Suprapubic skin (tissue), 4 donors: ENCODE results near the gene TBC1D1. TPM values are rescaled to one million over a fixed set of nuclear protein-coding genes. Genes with fewer than 3 reads are reported as not detected.

Experiments used
- DNase-seq, 2 donors: peaks; one replicate each; pipeline ENCODE4 v3.0.0-alpha.2; 2019; ENCODE audit warnings: low spot score in 2 of 2
- H3K27ac ChIP-seq: fragments of 200-600 bp; sonication (generic); one replicate; pipeline ENCODE4 v1.5.1; 2019
- H3K27me3 ChIP-seq: fragments of 200-600 bp; sonication (generic); one replicate; pipeline ENCODE4 v1.5.1; 2019
- H3K36me3 ChIP-seq: fragments of 200-600 bp; sonication (generic); one replicate; pipeline ENCODE4 v1.5.1; 2019
- H3K4me1 ChIP-seq: fragments of 200-600 bp; sonication (generic); one replicate; pipeline ENCODE4 v1.5.1; 2019
- H3K4me3 ChIP-seq: fragments of 200-600 bp; sonication (generic); one replicate; pipeline ENCODE4 v1.5.1; 2019; ENCODE audit warnings: mild to moderate bottlenecking
- H3K9me3 ChIP-seq: fragments of 200-600 bp; sonication (generic); one replicate; pipeline ENCODE4 v1.5.1; 2019
- EP300 ChIP-seq: sonication (generic); formaldehyde crosslinking; IDR thresholded peaks from one replicate; pipeline ENCODE4 v1.6.1; 2017; ENCODE audit warnings: antibody characterized with exemption
- POLR2A ChIP-seq, 2 donors: fragments of 450-650 bp; IDR thresholded peaks; one replicate each; pipeline ENCODE4 v1.6.1; 2017; ENCODE audit warnings: antibody characterized with exemption in 2 of 2, mild to moderate bottlenecking in 2 of 2, moderate library complexity in 2 of 2
- POLR2AphosphoS5 ChIP-seq, 3 donors: sonication (generic); formaldehyde crosslinking; IDR thresholded peaks; one replicate each; pipeline ENCODE4 v1.6.1; 2017; ENCODE audit warnings: antibody characterized with exemption in 3 of 3
- WGBS: methylation state at CpG from one replicate; pipeline ENCODE4 v1.1.5; 2018; 5-methylcytosine and 5-hydroxymethylcytosine counted together
- total RNA-seq, 4 donors: library from RNA; depleted of rRNA; stranded (reverse); fragments of >200 nt; gene quantifications; one replicate each; pipeline ENCODE4 v1.1.0, GENCODE V29; 2016
- TF ChIP-seq, protein P1 (sequence below), 2 donors: fragments of 200-600 bp in 1 of 2; fragments of 450-650 bp in 1 of 2; sonication (generic) in 1 of 2; IDR thresholded peaks; one replicate each; pipeline ENCODE4 v1.5.1; 2016 to 2019; ENCODE audit warnings: antibody characterized with exemption in 2 of 2, mild to moderate bottlenecking in 1 of 2, moderate library complexity in 1 of 2

Gene TBC1D1
- total RNA-seq, 4 donors from 2014 or later, result 16.3 to 32.0 (median 22.2) TPM

DNA sequence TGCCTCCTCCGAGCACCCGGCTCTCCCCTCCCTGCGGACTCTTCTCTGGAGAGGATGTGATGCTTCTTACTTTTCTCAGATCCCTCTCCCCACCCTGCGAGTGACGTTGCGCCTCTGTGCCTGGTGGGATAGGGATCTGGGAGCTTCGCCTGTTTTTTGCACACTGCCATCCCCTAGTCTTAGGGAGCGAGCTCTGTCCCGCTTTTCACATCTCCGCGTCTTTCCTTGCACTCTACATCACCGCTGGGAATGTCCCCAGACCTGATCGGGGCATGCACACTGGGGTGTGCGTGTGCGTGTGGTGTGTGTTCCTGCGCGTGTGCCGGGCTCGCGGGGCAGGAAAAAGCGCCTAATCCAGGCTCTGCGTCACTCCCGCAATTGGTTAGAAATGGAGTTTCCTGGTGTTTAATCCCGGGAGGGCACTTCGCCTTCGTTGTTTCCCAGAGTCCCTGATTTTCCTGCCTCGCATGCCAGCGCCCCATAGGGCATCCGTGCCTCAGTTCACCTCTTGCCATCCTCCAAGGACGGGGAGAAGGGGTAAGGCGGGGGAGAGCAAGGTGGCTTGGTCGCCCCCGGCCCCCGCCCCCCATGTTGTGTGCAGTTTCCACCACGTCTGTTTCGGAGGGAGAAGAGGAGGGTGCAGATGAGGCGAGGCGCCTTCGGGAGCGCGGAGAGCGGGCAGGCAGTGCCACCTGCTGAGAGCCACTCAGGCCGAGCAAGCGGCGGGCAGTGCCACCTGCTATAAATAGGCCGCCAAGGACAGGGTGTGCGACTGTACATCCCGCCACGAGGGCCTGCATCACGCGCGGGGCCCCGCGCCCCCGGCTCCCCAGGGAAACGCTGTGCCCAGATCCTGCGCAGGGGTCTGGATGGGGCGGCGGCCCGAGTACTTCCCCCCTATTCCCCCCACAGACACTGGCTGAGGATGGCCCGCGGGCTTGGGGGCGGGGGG, 759 bp upstream of the TBC1D1 start:
- WGBS, result 20% methylated on average over 38 of the region's 63 CpGs
- no peak for TF ChIP-seq EP300
- TF ChIP-seq, protein P1, sequence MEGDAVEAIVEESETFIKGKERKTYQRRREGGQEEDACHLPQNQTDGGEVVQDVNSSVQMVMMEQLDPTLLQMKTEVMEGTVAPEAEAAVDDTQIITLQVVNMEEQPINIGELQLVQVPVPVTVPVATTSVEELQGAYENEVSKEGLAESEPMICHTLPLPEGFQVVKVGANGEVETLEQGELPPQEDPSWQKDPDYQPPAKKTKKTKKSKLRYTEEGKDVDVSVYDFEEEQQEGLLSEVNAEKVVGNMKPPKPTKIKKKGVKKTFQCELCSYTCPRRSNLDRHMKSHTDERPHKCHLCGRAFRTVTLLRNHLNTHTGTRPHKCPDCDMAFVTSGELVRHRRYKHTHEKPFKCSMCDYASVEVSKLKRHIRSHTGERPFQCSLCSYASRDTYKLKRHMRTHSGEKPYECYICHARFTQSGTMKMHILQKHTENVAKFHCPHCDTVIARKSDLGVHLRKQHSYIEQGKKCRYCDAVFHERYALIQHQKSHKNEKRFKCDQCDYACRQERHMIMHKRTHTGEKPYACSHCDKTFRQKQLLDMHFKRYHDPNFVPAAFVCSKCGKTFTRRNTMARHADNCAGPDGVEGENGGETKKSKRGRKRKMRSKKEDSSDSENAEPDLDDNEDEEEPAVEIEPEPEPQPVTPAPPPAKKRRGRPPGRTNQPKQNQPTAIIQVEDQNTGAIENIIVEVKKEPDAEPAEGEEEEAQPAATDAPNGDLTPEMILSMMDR (IDR thresholded peaks at IDR 0.05), result peak in 1 of 2 donors; percentile 15
- H3K4me3 ChIP-seq, result peak overlapping the region; percentile 76
- H3K36me3 ChIP-seq, result no peaks in the 10 kb centered on the region
- peak in 1 of 2 donors; percentile 63 for DNase-seq
- no peaks in the 10 kb centered on the region for H3K9me3 ChIP-seq
- H3K4me1 ChIP-seq, result peaks cover 37% of the 10 kb centered on the region
- H3K27me3 ChIP-seq, result peaks cover 3% of the 10 kb centered on the region
- peak overlapping the region; percentile 46 for H3K27ac ChIP-seq

DNA sequence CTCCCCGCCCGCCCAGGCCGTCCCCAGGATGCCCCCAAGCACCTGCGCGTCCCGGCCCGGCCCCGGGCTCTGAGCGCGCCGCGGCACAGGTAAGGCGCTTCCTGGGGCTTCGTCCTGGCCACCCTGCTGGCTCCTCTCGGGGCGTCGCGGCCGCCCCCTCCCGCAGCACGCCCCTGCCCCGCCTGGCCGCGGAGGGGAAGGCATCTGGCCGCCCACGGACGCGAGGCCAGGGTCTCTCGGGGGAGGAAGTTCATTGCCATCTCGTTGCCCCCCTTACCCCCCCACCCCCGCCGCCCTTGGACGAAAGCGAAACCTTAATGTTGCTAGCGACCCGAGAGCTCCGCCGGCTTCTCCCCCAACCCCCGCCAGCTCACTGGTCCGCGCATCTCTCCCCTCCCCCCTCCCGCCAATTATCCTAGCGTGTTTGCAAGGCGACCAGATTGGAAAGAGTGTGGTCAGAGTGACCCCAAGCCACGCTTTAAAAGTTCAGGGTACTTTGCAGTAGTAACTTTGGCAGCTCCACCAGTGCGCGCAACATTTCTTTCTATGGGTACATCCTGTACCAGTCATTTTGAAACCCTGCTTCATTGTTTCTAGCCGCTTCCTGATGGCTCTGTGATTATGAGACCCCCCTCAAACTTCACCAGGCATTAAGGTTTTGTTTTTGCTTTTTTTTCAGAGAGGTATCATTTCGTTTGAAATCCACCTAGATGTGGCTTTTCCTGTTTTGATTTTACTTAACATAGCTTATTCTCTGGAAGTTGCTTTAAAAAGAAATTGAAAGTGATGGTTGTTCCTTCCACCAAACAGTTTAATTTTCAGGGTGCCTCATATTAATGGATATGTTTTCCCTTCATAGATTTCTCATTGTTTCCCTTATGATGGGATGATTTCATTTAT, 626 bp downstream of the TBC1D1 start:
- no peak for TF ChIP-seq EP300
- TF ChIP-seq POLR2A (IDR thresholded peaks at IDR 0.05), result no peak
- no peak for TF ChIP-seq POLR2AphosphoS5 (IDR thresholded peaks at IDR 0.05)
- TF ChIP-seq, protein P1 (IDR thresholded peaks at IDR 0.05), result no peak
- 1% methylated on average over 16 of the region's 49 CpGs for WGBS
- H3K27ac ChIP-seq, result peak overlapping the region; percentile 46
- no peaks in the 10 kb centered on the region for H3K36me3 ChIP-seq
- H3K4me3 ChIP-seq, result peak overlapping the region; percentile 76
- DNase-seq, result no peak
- H3K9me3 ChIP-seq, result no peaks in the 10 kb centered on the region
- H3K27me3 ChIP-seq, result peaks cover 3% of the 10 kb centered on the region
- peaks cover 37% of the 10 kb centered on the region for H3K4me1 ChIP-seq

DNA sequence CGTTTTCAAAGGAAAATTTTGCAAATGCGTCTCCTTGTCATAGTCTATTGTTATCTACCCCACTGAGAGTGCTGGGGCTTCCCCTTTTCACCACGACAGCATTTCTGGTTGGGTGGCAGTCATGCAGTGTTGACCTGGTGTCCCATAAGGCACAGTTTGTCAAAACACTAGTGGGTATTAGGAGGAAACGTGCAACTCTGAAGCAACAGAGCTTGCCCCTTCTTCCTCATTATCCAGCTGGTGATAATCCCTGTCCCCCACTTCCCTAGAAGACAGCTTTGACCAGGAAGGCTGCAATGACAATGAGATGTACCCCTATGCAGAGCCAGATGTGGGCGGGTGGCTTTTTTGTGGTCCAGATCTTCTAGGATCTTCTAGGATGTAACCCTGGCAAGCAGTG, 1.8 kb downstream of the TBC1D1 start:
- Histone ChIP-seq H3K4me1 (peaks cover 37% of the 10 kb centered on the region), H3K4me3 (no peak overlapping the region), H3K9me3 (no peaks in the 10 kb centered on the region), H3K27me3 (peaks cover 3% of the 10 kb centered on the region), H3K27ac (no peak overlapping the region), H3K36me3 (no peaks in the 10 kb centered on the region)
- TF ChIP-seq EP300 (no peak), POLR2A (IDR thresholded peaks at IDR 0.05) (no peak), POLR2AphosphoS5 (IDR thresholded peaks at IDR 0.05) (no peak)
- TF ChIP-seq, protein P1 (IDR thresholded peaks at IDR 0.05), result no peak
- WGBS, result 61% methylated on average over 5 of the region's 5 CpGs
- no peak for DNase-seq

DNA sequence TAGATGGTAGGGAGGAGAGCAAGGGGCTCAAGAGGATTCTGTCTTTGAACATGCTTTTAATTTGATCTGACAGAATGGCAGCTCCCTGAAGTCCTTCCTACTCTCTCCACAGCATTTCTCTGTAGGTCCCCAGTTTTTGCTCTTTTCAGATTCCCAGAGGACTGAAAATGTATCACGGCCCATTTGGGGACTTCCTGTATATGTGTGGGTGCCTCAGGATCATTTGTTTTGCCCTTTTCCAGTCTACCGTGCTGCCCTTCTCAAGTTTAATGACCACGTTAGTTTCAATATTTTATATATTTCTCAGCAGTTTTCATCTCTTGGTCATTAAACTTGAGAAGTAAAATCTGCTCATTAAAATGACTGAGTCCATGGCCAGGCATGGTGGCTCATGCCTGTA, 2.3 kb downstream of the TBC1D1 start:
- no peak for DNase-seq
- no peak overlapping the region for H3K4me3 ChIP-seq
- no peaks in the 10 kb centered on the region for H3K36me3 ChIP-seq
- peaks cover 37% of the 10 kb centered on the region for H3K4me1 ChIP-seq
- no peak overlapping the region for H3K27ac ChIP-seq
- H3K9me3 ChIP-seq, result no peaks in the 10 kb centered on the region
- WGBS, result 89% methylated on average over 3 of the region's 3 CpGs
- peaks cover 3% of the 10 kb centered on the region for H3K27me3 ChIP-seq
- TF ChIP-seq POLR2AphosphoS5 (IDR thresholded peaks at IDR 0.05), result no peak
- TF ChIP-seq, protein P1 (IDR thresholded peaks at IDR 0.05), result no peak
- TF ChIP-seq POLR2A (IDR thresholded peaks at IDR 0.05), result no peak
- TF ChIP-seq EP300, result no peak

DNA sequence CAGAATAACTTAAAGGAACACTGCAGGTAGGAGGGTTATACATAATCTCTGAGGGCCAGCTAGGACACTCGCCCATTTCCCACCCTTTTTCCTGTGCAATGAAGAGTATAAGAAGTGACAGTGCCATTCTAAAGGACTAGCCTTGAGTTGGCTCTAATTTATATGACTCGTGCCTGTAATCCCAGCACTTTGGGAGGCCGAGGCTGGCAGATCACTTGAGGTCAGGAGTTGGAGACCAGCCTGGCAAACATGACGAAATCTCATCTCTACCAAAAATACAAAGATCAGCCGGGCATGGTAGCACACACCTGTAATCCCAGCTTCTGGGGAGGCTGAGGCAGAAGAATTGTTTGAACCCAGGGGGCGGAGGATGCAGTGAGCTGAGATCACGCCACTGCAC, 4.4 kb downstream of the TBC1D1 start:
- 94% methylated on average over 7 of the region's 7 CpGs for WGBS
- TF ChIP-seq POLR2A (IDR thresholded peaks at IDR 0.05), result no peak
- TF ChIP-seq, protein P1 (IDR thresholded peaks at IDR 0.05), result no peak
- no peak for TF ChIP-seq EP300
- no peak for TF ChIP-seq POLR2AphosphoS5 (IDR thresholded peaks at IDR 0.05)
- no peak overlapping the region for H3K27ac ChIP-seq
- DNase-seq, result no peak
- H3K4me3 ChIP-seq, result no peak overlapping the region
- H3K27me3 ChIP-seq, result no peaks in the 10 kb centered on the region
- no peaks in the 10 kb centered on the region for H3K36me3 ChIP-seq
- no peaks in the 10 kb centered on the region for H3K9me3 ChIP-seq
- H3K4me1 ChIP-seq, result peaks cover 19% of the 10 kb centered on the region
